K562 (cell line): Measurements from ENCODE around the gene TBXAS1. TPM values are rescaled to one million over a fixed set of nuclear protein-coding genes. Genes with fewer than 3 reads are reported as not detected.

ENCODE experiments used
- ARNT ChIP-seq, 2 experiments: fragments of 450-650 bp; IDR thresholded peaks; 2 replicates each; pipeline ENCODE4 v1.6.1; 2016; ENCODE audit warnings: mild to moderate bottlenecking in 1 of 2
- CTCF ChIP-seq, 3 experiments: IDR thresholded peaks in 2 of 3; conservative IDR thresholded peaks in 1 of 3; 2 replicates each; pipeline ENCODE4 v1.5.1; 2011 to 2012; ENCODE audit warnings: low read length in 3 of 3, mild to moderate bottlenecking in 3 of 3, control low read depth in 2 of 3, improper control_type of control experiment in 1 of 3, inconsistent platforms in 1 of 3, low read depth in 1 of 3, mixed read lengths in 1 of 3, moderate library complexity in 1 of 3; ENCODE audit not compliant: insufficient read depth in 2 of 3
- KDM4B ChIP-seq, 2 experiments: fragments of 450-650 bp in 1 of 2; sonication (generic) in 1 of 2; IDR thresholded peaks; 2 replicates each; pipeline ENCODE4 v1.6.1; 2016 to 2017; ENCODE audit warnings: borderline replicate concordance in 2 of 2, antibody characterized with exemption in 1 of 2, low read depth in 1 of 2, mild to moderate bottlenecking in 1 of 2
- MAFK ChIP-seq: IDR thresholded peaks from 2 replicates; pipeline ENCODE4 v1.6.1; 2011; ENCODE audit warnings: low read length, improper control_type of control experiment
- MGA ChIP-seq: fragments of 450-650 bp; IDR thresholded peaks from 2 replicates; pipeline ENCODE4 v1.6.1; 2016; ENCODE audit warnings: mild to moderate bottlenecking, moderate library complexity
- NBN ChIP-seq: fragments of 450-650 bp; IDR thresholded peaks from 2 replicates; pipeline ENCODE4 v1.6.1; 2016; ENCODE audit warnings: low read depth, mild to moderate bottlenecking
- POLR2H ChIP-seq: IDR thresholded peaks from 2 replicates; pipeline ENCODE4 v1.6.1; 2016; ENCODE audit warnings: missing genetic modification characterization, low read depth, mild to moderate bottlenecking, control low read depth, missing compliant biosample characterization, moderate library complexity
- SPI1 ChIP-seq: IDR thresholded peaks from 2 replicates; pipeline ENCODE4 v1.6.1; 2011; ENCODE audit warnings: low read depth, low read length, control low read depth, borderline replicate concordance
- TCF3 ChIP-seq: sonication (generic); formaldehyde crosslinking; IDR thresholded peaks from 2 replicates; pipeline ENCODE4 v1.4.0; 2020; ENCODE audit warnings: mild to moderate bottlenecking, missing genetic modification reagents
- ZBTB5 ChIP-seq: fragments of 450-650 bp; IDR thresholded peaks from 2 replicates; pipeline ENCODE4 v1.6.1; 2017; ENCODE audit warnings: antibody characterized with exemption
- ZNF766 ChIP-seq: fragments of 200-800 bp; sonication (Bioruptor generic); conservative IDR thresholded peaks from 2 replicates; pipeline ENCODE4 v1.6.1; 2016; ENCODE audit warnings: missing genetic modification characterization, missing compliant biosample characterization
- polyA plus RNA-seq, 8 experiments: library from polyadenylated mRNA; depleted of rRNA in 4 of 8; stranded (reverse) in 5 of 8; unstranded in 3 of 8; fragments of >200 nt; fragmentation: Nextera tagmentation in 2 of 8; fragmentation: Illumina TruSeq in 1 of 8; extraction: Ambion mirVana in 2 of 8; extraction: Trizol in 1 of 8; gene quantifications; 2 replicates each; pipeline versions ENCODE4 v1.2.1 to v1.2.3, GENCODE V29; 2011 to 2014; ENCODE audit warnings: inconsistent platforms in 1 of 8, missing spikeins in 1 of 8
- total RNA-seq, 7 experiments: library from RNA; depleted of rRNA in 6 of 7; stranded (reverse); fragments of >200 nt in 6 of 7; fragmentation: Illumina TruSeq in 2 of 7; extraction: Trizol in 2 of 7; gene quantifications; 2 replicates each; pipeline versions ENCODE4 v1.2.1 to v1.2.3, GENCODE V29; 2011 to 2021; ENCODE audit warnings: low replicate concordance in 1 of 7

The TBXAS1 gene
- total and polyA plus RNA-seq, 9 of the 15 experiments (the other 6 are each of a cell fraction or from before 2014, with no cell fraction given) = 1.1 to 8.3 (median 1.9) TPM

GRCh38 chr7:140053812-140054539, 224.9 kb downstream of the TBXAS1 start (continued):
- peak; percentile 74 for TF ChIP-seq MGA
- no peak for TF ChIP-seq ZNF766 (CRISPR knock-in tag)
- TF ChIP-seq ARNT (IDR thresholded peaks at IDR 0.05) = 0 out of 4 replicates have a peak, but pooled peaks of 1 of the 2 experiments have one; percentile 50
- peak; percentile 46; the same call in 1 of the 2 replicates for TF ChIP-seq SPI1
- TF ChIP-seq CTCF (IDR thresholded peaks at IDR 0.05 in 2 of 3, conservative IDR thresholded peaks at IDR 0.05 in 1 of 3; ENCODE audit: insufficient read depth in 2 of 3, low read depth in 1 of 3, low read length in 3 of 3) = no peak
- no peak for TF ChIP-seq KDM4B (IDR thresholded peaks at IDR 0.05; ENCODE audit: borderline replicate concordance in 2 of 2, low read depth in 1 of 2)
- TF ChIP-seq NBN = 0 out of 2 replicates have a peak, but pooled peaks have one; percentile 37
- TF ChIP-seq ZBTB5 = no peak
- TF ChIP-seq TCF3 (CRISPR knock-in tag) = peak; percentile 58
- no peak for TF ChIP-seq POLR2H (tag)
- no peak for TF ChIP-seq MAFK
